ENCODE results near the gene SAMD3. TPM values are rescaled to one million over a fixed set of nuclear protein-coding genes. Genes with fewer than 3 reads are reported as not detected.

Gene SAMD3
- total and polyA plus RNA-seq, 2 of the 8 experiments (the other 6 are each of a cell fraction or from before 2014, with no cell fraction given), result 1.8 to 1.9 TPM

DNA sequence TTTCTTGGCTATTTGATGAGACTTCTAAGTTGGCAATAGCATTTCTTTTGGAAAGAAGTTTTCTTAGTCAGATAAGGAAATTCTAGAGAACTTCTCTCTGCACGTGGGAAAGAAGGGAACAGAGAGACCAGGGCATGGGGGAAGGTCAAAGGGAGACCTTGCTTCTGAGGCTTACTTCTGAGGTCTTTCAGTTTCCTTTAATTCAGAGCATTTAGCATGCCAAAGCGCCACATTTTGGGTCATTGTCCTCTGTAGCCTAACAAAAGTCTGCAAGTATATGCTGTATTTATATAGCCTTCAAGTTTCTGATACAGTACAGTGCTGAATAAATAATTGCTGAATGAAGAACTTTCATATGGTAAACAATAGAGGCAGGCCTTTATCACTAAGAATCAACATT is 95.6 kb downstream of the SAMD3 start (continued):
- TF ChIP-seq, protein P1, sequence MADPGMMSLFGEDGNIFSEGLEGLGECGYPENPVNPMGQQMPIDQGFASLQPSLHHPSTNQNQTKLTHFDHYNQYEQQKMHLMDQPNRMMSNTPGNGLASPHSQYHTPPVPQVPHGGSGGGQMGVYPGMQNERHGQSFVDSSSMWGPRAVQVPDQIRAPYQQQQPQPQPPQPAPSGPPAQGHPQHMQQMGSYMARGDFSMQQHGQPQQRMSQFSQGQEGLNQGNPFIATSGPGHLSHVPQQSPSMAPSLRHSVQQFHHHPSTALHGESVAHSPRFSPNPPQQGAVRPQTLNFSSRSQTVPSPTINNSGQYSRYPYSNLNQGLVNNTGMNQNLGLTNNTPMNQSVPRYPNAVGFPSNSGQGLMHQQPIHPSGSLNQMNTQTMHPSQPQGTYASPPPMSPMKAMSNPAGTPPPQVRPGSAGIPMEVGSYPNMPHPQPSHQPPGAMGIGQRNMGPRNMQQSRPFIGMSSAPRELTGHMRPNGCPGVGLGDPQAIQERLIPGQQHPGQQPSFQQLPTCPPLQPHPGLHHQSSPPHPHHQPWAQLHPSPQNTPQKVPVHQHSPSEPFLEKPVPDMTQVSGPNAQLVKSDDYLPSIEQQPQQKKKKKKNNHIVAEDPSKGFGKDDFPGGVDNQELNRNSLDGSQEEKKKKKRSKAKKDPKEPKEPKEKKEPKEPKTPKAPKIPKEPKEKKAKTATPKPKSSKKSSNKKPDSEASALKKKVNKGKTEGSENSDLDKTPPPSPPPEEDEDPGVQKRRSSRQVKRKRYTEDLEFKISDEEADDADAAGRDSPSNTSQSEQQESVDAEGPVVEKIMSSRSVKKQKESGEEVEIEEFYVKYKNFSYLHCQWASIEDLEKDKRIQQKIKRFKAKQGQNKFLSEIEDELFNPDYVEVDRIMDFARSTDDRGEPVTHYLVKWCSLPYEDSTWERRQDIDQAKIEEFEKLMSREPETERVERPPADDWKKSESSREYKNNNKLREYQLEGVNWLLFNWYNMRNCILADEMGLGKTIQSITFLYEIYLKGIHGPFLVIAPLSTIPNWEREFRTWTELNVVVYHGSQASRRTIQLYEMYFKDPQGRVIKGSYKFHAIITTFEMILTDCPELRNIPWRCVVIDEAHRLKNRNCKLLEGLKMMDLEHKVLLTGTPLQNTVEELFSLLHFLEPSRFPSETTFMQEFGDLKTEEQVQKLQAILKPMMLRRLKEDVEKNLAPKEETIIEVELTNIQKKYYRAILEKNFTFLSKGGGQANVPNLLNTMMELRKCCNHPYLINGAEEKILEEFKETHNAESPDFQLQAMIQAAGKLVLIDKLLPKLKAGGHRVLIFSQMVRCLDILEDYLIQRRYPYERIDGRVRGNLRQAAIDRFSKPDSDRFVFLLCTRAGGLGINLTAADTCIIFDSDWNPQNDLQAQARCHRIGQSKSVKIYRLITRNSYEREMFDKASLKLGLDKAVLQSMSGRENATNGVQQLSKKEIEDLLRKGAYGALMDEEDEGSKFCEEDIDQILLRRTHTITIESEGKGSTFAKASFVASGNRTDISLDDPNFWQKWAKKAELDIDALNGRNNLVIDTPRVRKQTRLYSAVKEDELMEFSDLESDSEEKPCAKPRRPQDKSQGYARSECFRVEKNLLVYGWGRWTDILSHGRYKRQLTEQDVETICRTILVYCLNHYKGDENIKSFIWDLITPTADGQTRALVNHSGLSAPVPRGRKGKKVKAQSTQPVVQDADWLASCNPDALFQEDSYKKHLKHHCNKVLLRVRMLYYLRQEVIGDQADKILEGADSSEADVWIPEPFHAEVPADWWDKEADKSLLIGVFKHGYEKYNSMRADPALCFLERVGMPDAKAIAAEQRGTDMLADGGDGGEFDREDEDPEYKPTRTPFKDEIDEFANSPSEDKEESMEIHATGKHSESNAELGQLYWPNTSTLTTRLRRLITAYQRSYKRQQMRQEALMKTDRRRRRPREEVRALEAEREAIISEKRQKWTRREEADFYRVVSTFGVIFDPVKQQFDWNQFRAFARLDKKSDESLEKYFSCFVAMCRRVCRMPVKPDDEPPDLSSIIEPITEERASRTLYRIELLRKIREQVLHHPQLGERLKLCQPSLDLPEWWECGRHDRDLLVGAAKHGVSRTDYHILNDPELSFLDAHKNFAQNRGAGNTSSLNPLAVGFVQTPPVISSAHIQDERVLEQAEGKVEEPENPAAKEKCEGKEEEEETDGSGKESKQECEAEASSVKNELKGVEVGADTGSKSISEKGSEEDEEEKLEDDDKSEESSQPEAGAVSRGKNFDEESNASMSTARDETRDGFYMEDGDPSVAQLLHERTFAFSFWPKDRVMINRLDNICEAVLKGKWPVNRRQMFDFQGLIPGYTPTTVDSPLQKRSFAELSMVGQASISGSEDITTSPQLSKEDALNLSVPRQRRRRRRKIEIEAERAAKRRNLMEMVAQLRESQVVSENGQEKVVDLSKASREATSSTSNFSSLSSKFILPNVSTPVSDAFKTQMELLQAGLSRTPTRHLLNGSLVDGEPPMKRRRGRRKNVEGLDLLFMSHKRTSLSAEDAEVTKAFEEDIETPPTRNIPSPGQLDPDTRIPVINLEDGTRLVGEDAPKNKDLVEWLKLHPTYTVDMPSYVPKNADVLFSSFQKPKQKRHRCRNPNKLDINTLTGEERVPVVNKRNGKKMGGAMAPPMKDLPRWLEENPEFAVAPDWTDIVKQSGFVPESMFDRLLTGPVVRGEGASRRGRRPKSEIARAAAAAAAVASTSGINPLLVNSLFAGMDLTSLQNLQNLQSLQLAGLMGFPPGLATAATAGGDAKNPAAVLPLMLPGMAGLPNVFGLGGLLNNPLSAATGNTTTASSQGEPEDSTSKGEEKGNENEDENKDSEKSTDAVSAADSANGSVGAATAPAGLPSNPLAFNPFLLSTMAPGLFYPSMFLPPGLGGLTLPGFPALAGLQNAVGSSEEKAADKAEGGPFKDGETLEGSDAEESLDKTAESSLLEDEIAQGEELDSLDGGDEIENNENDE (IDR thresholded peaks at IDR 0.05; ENCODE audit: insufficient replicate concordance, low read length), result no peak
- TF ChIP-seq HDAC6 (IDR thresholded peaks at IDR 0.05; ENCODE audit: low read depth, low read length) (no peak), KDM4A (IDR thresholded peaks at IDR 0.05; ENCODE audit: low read depth, low read length, severe bottlenecking) (no peak), RXRA (IDR thresholded peaks at IDR 0.05; ENCODE audit: insufficient read depth, low read depth, low read length) (no peak), MAFK (IDR thresholded peaks at IDR 0.05; ENCODE audit: low read depth, low read length) (no peak), CHD2 (IDR thresholded peaks at IDR 0.05; ENCODE audit: low read length) (no peak), GTF2F1 (IDR thresholded peaks at IDR 0.05; ENCODE audit: borderline replicate concordance, low read depth, low read length) (no peak), TEAD4 (IDR thresholded peaks at IDR 0.05; ENCODE audit: low read depth, low read length) (no peak), JUN (IDR thresholded peaks at IDR 0.05; ENCODE audit: low read depth, low read length) (no peak)
- TF ChIP-seq, protein P2, sequence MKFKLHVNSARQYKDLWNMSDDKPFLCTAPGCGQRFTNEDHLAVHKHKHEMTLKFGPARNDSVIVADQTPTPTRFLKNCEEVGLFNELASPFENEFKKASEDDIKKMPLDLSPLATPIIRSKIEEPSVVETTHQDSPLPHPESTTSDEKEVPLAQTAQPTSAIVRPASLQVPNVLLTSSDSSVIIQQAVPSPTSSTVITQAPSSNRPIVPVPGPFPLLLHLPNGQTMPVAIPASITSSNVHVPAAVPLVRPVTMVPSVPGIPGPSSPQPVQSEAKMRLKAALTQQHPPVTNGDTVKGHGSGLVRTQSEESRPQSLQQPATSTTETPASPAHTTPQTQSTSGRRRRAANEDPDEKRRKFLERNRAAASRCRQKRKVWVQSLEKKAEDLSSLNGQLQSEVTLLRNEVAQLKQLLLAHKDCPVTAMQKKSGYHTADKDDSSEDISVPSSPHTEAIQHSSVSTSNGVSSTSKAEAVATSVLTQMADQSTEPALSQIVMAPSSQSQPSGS (IDR thresholded peaks at IDR 0.05; ENCODE audit: low read length), result no peak

All from H1 (cell line).